Activated T-cell treated with anti-CD3 and anti-CD28 coated beads, Interleukin-2, amount 50 U/mL, for 24 hours (primary cell): ENCODE results near the gene TOR1AIP1.
"Not testable (repeated sequence)": the region's sequence is repeated elsewhere in the genome, so short reads cannot be mapped to it uniquely, and the experiment has no call there.

ENCODE experiments used
- DNase-seq: peaks from one replicate; pipeline ENCODE4 v3.0.0-alpha.2; 2020
- H3K27ac Mint-ChIP-seq: 2 replicates; pipeline ENCODE4 v1.8.0; 2020; ENCODE audit warnings: mild to moderate bottlenecking, mixed read lengths
- H3K27me3 Mint-ChIP-seq: 2 replicates; pipeline ENCODE4 v1.8.0; 2020; ENCODE audit warnings: mixed read lengths
- H3K36me3 Mint-ChIP-seq: 2 replicates; pipeline ENCODE4 v1.8.0; 2020; ENCODE audit warnings: low read depth, mixed read lengths
- H3K4me1 Mint-ChIP-seq: 2 replicates; pipeline ENCODE4 v1.8.0; 2020; ENCODE audit warnings: low read depth, mixed read lengths
- H3K4me3 Mint-ChIP-seq: 2 replicates; pipeline ENCODE4 v1.8.0; 2020; ENCODE audit warnings: mild to moderate bottlenecking, moderate library complexity, mixed read lengths
- H3K9me3 Mint-ChIP-seq: 2 replicates; pipeline ENCODE4 v1.8.0; 2020; ENCODE audit warnings: mixed read lengths

Gene TOR1AIP1

DNA sequence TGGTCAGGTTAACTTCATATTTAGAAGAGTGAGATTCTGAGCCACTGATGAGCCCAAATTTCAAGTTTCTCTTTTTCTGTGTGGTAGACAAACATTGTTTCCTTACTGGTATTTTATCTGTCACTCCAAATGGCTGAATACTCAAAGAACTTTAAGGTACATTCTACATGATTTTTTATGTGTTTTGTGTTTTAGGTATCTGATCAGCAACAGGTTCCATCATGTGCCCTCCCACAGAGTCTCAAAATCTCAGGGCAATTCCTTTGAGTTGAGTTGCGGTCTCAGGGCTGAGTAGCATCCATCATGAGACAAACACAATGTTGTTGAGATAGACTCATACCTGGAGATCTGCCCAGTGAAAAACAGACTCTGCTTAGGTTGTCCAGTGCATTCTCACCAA lies 57.9 kb downstream of the TOR1AIP1 start:
- Mint-ChIP-seq H3K36me3 (no peaks in the 10 kb centered on the region), H3K4me3 (no peak overlapping the region), H3K27me3 (peaks cover 3% of the 10 kb centered on the region), H3K4me1 (no peaks in the 10 kb centered on the region), H3K27ac (no peak overlapping the region), H3K9me3 (no peaks in the 10 kb centered on the region)
- DNase-seq: no peak

DNA sequence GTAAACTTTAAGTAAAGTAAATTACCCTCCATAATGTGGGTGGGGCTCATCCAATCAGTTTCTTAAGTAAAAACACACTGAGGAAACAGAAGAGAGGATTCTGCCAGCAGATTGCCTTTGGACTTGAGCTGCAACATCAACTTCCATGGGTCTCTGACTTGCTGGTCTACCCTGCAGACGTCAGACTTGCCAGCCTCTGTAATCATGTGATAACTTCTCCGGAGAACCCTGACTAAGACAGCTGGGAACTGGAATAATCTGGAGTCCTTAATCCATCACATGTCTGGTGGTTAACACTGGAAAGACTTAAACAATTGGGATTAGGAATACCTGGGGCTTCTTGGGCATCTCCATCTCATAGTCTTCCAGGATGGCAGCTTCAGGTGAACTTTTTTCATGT lies 59.4 kb downstream of the TOR1AIP1 start:
- no peak for DNase-seq
- Mint-ChIP-seq H3K4me3 (no peak overlapping the region), H3K36me3 (no peaks in the 10 kb centered on the region), H3K4me1 (no peaks in the 10 kb centered on the region), H3K9me3 (no peaks in the 10 kb centered on the region), H3K27me3 (peaks cover 3% of the 10 kb centered on the region), H3K27ac (no peak overlapping the region)

DNA sequence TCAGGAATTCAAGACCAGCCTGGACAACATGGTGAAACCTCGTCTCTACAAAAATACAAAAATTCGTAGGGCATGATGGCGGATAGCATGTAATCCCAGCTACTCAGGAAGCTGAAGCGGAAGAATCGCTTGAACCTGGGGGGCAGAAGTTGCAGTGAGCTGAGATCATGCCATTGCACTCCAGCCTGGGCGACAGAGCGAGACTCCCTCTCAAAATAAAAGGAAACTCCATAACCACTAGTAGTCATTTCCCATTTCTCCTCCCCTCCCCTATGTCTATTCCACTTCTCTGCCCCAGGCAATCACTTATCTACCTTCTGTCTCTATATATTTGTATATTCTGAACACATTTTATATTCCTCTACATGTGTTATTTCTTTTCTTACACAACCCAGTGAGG lies 68.6 kb downstream of the TOR1AIP1 start:
- Mint-ChIP-seq H3K4me3 (no peak overlapping the region), H3K27ac (no peak overlapping the region)

DNA sequence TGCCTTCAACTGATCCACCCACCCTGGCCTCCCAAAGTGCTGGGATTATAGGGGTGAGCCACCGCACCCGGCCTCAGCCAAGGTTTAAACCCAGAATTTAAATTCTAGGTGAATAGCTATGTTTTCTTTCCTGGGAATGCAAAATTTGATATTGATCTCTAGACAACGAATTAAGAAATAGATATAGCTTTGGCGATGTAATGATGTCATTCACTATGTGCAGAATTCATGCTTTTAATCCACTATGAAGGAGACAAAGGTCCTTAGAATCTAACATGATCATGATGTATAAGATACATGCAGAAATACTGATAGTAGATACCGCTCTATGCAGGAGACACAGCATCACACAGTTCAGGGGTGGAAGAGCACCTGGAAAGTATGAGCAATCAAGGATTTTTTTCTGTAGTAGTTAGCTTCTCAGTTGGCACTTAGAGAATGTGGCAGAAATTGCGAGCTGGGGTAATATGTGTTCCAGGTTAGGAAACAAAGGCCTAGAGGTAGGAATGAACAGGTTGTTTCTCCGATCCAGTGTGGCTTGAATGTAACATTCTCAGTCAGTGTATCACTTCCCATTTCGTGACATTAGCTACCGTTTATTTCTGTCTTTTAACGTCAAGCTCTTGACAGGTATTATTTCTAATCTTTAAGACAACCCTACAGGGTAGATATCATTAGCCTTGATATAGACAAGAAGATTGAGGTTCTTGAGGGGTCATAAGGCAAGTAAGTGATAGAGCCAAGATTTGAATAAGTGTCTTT lies 69.5 kb downstream of the TOR1AIP1 start:
- H3K27ac Mint-ChIP-seq: peak overlapping the region; percentile 94

More for the DNA sequence above, 68.6 kb downstream of the TOR1AIP1 start:
- peaks cover 27% of the 10 kb centered on the region for H3K4me1 Mint-ChIP-seq
- no peaks in the 10 kb centered on the region for H3K9me3 Mint-ChIP-seq
- DNase-seq: no peak
- peaks cover 6% of the 10 kb centered on the region for H3K36me3 Mint-ChIP-seq
- no peaks in the 10 kb centered on the region for H3K27me3 Mint-ChIP-seq

DNA sequence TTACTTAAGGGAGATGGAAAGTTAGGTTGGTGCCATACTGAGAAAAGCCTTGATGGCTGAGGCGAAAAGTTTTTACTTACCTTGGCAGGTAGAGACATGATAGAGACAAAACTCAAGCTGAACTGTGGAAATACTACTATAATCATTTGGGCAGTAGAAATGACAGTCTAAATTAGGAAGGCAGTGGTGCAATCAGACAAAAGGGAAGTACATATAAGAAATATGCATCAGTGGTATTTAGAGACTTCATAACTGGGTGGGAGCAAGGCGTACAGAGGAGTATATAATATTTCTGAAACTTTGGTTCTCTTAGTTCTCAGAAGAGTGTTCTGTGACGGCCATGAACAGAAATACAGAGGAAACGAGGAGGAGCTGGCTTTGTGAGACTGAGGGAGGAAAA lies 70.1 kb downstream of the TOR1AIP1 start:
- H3K9me3 Mint-ChIP-seq: no peaks in the 10 kb centered on the region
- H3K4me3 Mint-ChIP-seq: no peak overlapping the region
- no peaks in the 10 kb centered on the region for H3K27me3 Mint-ChIP-seq
- H3K27ac Mint-ChIP-seq: peak overlapping the region; percentile 94
- peaks cover 41% of the 10 kb centered on the region for H3K4me1 Mint-ChIP-seq
- H3K36me3 Mint-ChIP-seq: peaks cover 7% of the 10 kb centered on the region
- no peak for DNase-seq

More for the DNA sequence above, 69.5 kb downstream of the TOR1AIP1 start:
- Mint-ChIP-seq H3K36me3 (peaks cover 7% of the 10 kb centered on the region), H3K27me3 (no peaks in the 10 kb centered on the region), H3K9me3 (no peaks in the 10 kb centered on the region), H3K4me3 (no peak overlapping the region), H3K4me1 (peaks cover 36% of the 10 kb centered on the region)
- no peak for DNase-seq

DNA sequence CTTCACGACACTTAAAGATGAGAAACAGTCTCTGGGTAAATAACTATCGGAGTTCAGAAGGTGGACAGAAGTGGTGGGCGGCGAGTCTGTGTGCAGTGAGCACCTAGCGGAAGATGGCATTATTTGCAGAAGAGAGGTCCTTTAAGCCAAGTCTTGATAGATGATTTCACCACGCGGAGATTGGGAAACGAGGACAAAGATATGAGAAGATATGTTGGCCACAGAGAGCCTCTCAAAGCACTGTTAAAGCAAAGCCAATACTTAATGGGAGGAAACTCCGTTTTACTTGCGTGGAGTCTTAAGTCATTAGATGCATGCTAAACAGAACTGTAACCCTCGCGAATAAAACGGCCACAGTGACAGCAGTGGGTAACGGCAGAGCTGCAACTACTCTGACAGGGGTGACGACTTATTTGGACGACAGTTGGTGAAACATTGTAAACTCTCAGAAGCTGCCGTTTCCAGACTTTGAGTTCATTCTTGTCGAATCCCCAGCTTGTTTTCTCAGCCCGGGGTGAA lies 71.9 kb downstream of the TOR1AIP1 start:
- Mint-ChIP-seq H3K4me3 (peak overlapping the region; percentile 91), H3K27me3 (no peaks in the 10 kb centered on the region), H3K27ac (peak overlapping the region; percentile 94), H3K36me3 (peaks cover 8% of the 10 kb centered on the region), H3K9me3 (no peaks in the 10 kb centered on the region), H3K4me1 (peaks cover 56% of the 10 kb centered on the region)
- DNase-seq: peak; percentile 50

DNA sequence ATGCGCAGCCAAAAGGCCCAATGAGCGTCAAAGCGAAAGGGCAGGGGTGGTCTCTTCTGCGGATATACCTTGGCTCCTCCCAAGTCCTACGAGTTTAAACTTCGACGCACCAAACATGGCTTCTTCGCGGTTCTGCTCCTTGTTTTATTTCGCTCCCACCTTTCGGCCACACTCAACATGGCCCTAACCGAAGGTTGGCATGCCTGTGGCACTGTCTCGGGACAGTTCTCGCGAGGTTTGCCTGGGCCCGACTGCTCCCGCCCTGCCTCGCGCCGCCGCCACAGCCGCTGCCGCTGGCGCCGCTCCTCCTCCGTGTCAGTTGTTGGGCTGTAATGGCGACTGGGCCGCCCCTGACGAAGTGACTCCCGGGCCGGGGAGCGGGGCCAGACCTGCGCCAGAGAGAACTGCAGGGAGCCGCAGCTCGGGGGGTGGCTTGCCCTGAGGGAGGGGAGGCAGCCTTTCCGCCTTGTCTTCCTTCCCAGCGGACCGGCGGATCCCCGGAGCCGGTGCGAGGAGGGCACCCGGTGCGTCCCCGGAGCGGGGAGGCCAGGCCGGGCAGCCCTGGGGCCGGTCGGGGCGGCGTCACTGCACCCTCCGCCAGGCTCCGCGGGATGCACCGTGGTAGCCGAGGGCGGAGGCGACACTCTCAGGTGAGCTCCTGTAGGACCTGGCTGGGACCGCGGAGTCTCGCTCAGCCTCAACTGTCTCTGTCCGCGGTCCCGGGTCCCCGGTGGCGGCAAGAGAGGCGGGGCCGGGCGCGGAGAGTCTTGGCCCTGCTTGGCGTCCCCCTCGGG lies 72.6 kb downstream of the TOR1AIP1 start, which contains the start of gene CEP350:
Gene CEP350 (plus strand): TSS at position 318 of the 794 bp plus-strand sequence. CDS start 31,372 bp downstream, outside the sequence.
- peaks cover 9% of the 10 kb centered on the region for H3K36me3 Mint-ChIP-seq
- peak within 1 kb of the TSS; percentile 91 for H3K4me3 Mint-ChIP-seq
- H3K27me3 Mint-ChIP-seq: no peaks in the 10 kb centered on the region
- H3K4me1 Mint-ChIP-seq: peaks cover 61% of the 10 kb centered on the region
- H3K27ac Mint-ChIP-seq: peak within 1 kb of the TSS; percentile 94
- no peaks in the 10 kb centered on the region for H3K9me3 Mint-ChIP-seq
- peak; percentile 96 for DNase-seq

DNA sequence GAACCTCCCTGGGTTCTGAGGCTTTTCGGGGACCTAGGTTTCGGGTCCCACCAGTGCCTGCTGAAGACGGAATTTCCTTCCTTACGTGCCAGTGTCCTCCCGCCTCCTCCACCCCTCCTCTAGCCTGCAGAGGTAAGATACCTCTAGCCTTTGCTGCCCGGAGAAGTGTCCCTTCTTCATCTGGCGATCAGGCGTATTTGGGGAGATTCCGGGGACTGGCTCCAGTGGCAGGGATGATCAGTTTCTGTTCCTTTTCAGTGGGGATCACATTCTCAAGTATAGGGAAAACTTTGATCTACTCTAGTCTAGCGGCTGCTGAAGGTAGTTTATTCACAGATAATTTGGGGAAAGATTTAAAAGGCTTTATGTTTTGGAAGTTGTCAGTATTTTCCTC lies 73.2 kb downstream of the TOR1AIP1 start:
- Mint-ChIP-seq H3K4me3 (peak overlapping the region; percentile 91), H3K27ac (peak overlapping the region; percentile 90), H3K36me3 (peaks cover 9% of the 10 kb centered on the region), H3K27me3 (no peaks in the 10 kb centered on the region), H3K4me1 (peaks cover 65% of the 10 kb centered on the region), H3K9me3 (no peaks in the 10 kb centered on the region)
- DNase-seq: no peak

DNA sequence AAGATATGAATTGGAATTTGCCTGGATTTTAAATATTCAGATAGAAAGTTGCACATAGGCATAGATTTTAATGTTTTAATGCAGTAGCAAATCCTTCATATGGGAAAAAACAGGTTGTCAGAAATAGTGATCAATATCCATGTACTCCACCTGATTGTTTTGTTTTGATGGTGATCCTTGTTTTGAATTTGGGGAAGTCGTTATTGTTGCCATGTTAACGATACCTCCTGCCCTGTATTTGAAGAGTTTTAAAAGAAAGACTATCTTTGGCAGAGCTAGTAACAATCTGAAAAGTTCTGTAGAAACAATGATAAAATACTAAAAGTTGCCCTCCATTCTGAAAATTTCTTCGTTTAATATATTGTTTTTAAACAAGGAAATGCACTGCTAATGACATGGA lies 73.6 kb downstream of the TOR1AIP1 start:
- H3K9me3 Mint-ChIP-seq: no peaks in the 10 kb centered on the region
- peak overlapping the region; percentile 91 for H3K4me3 Mint-ChIP-seq
- H3K27ac Mint-ChIP-seq: peak overlapping the region; percentile 90
- H3K27me3 Mint-ChIP-seq: no peaks in the 10 kb centered on the region
- H3K4me1 Mint-ChIP-seq: peaks cover 67% of the 10 kb centered on the region
- peaks cover 12% of the 10 kb centered on the region for H3K36me3 Mint-ChIP-seq
- DNase-seq: no peak

DNA sequence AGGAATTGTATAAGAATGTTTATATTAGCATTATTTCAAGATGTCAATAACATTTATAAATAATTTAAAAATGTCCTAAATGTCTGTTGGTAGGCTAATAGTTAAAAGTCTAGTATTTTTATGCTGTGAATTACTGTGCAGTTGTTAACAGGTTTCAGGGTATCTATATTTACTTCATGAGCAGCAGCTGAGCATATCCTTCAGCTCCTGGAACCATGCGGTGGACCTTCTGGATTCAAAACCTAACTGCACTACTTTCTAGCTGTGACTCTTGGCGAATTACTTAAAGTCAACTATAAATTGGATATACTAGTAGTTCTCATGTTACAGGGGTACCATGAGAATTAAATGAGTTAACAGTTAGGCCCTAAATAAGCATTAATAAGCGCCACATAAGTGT lies 76.3 kb downstream of the TOR1AIP1 start:
- Mint-ChIP-seq H3K9me3 (no peaks in the 10 kb centered on the region), H3K27me3 (no peaks in the 10 kb centered on the region), H3K4me1 (peaks cover 58% of the 10 kb centered on the region), H3K4me3 (no peak overlapping the region), H3K36me3 (peaks cover 26% of the 10 kb centered on the region), H3K27ac (no peak overlapping the region)
- no peak for DNase-seq

DNA sequence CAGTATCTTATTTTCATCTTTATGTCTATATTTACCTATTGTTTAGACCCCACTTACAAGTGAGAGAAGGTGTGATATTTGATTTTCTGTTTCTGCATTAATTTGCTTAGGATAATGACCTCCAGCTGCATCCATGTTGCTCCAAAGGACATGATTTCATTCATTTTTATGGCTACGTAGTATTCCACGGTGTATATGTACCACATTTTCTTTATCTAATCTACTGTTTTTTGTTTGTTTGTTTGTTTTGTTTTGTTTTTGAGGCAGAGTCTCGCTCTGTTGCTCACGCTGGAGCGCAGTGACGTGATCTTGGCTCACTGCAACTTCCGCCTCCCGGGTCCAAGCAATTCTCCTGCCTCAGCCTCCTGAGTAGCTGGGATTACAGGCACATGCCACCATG lies 80.1 kb downstream of the TOR1AIP1 start:
- peaks cover 28% of the 10 kb centered on the region for H3K36me3 Mint-ChIP-seq
- not testable (repeated sequence) for H3K27ac Mint-ChIP-seq

DNA sequence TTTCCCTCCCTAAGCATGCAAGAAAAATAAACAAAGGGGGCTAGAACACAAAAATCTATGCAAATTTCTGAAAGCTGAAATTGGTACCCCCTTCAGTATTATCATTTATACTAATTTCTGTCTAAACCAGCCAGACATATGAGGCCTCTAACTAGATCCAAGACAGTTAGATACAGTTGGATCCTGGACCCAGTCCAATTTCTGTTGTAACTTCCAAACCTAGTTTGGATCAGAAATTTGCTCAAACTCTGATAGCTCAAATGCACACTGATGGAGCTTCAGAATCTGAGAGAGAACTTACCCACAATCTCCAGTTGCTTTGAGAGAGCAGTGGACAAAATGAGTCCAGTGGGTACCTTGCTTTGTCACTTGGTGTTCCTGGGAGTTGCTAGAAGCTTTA lies 84.5 kb downstream of the TOR1AIP1 start:
- DNase-seq: no peak
- no peak overlapping the region for H3K27ac Mint-ChIP-seq
- H3K4me3 Mint-ChIP-seq: no peak overlapping the region
- peaks cover 57% of the 10 kb centered on the region for H3K4me1 Mint-ChIP-seq
- H3K36me3 Mint-ChIP-seq: peaks cover 39% of the 10 kb centered on the region
- no peaks in the 10 kb centered on the region for H3K27me3 Mint-ChIP-seq
- H3K9me3 Mint-ChIP-seq: no peaks in the 10 kb centered on the region

More for the DNA sequence above, 80.1 kb downstream of the TOR1AIP1 start:
- not testable (repeated sequence) for H3K27me3 Mint-ChIP-seq, H3K4me3 Mint-ChIP-seq, H3K9me3 Mint-ChIP-seq, DNase-seq
- peaks cover 55% of the 10 kb centered on the region for H3K4me1 Mint-ChIP-seq

DNA sequence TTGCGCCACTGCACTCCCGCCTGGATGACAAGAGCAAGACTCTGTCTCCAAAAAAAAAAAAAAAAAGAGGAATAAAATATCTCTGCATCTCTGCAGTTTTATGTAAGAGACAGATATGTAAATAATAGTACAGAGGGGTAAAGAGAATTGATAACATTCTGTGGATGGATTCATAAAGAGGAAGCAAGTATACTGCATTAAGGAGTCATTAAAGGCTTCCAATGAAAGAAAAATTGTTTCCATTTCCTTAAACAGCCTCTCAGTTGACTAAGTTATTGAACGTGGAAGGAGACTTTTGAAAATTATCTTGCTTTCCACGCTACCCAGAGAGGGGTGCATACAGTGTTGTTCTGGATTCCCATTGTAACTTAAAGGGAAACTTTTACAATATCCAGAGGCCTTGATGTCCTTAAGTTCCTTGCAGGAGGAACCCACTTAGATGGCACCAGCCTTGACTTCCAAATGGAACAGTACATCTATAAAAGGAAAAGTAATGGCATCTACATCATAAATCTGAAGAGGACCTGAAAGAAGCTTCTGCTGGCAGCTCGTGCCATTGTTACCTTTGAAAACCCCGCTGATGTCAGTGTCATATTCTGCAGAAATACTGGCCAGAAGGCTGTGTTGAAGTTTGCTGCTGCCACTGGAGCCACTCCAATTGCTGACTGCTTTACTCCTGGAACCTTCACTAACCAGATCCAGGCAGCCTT lies 86.4 kb downstream of the TOR1AIP1 start:
- Mint-ChIP-seq H3K4me3 (no peak overlapping the region), H3K36me3 (peaks cover 34% of the 10 kb centered on the region), H3K9me3 (no peaks in the 10 kb centered on the region), H3K27me3 (no peaks in the 10 kb centered on the region), H3K4me1 (peaks cover 61% of the 10 kb centered on the region), H3K27ac (no peak overlapping the region)
- DNase-seq: no peak
